Activated T-cell treated with anti-CD3 and anti-CD28 coated beads for 4 hours (primary cell): Measurements from ENCODE around the gene DCDC1.
"Not testable (repeated sequence)": the region's sequence is repeated elsewhere in the genome, so short reads cannot be mapped to it uniquely, and the experiment has no call there.

Experiments
- DNase-seq: peaks from one replicate; pipeline ENCODE4 v3.0.0-alpha.2; 2020

The DCDC1 gene

DNA sequence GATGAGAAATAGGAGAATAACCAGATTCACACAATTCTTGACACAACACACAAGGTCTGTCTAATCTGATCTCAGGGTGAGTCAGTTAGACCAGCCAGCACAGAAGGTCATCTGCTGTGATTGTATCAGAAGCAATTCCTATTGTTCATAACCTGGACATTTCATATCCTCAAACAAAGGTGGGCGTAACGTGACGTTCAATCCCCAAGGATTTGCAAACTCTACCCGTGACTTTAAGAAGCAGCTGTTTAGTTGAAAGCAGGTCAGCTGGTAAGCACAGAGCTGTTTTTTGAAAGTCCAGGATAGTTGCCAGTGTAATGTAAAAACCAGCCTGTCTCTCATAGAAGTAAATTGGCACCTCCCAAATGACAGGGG, 385.1 kb downstream of the DCDC1 start:
- DNase-seq, result no peak

DNA sequence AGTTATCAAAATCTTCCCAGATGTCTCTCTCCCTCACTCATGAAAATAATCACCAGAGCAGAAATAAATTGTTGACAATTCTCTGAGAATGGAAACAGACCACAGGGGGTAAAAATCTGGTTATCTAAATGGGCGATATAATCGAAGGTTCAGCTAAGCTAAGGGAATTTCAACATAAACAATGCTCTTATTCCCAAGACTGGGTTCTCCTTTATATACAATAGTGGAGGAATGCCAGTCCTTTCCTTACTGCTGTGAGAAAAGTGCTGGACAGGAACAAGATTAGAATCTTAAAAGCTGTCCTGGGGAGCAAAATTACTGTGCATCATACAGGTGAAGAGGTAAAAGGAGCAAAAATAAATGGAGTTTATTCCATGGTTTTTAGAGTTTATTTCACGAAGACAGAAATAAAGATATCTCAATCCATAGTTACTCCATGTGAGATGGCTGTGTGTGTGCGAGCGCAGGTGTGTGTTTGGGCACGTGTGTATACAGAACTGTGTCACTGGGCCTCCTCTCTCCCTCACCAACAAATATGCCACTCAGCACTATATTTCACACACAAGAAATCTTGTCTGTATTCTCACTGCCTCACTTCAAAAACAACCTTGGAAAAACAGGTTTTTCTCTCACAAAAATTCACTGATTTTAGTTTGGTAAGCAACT, 385.6 kb downstream of the DCDC1 start:
- no peak for DNase-seq

DNA sequence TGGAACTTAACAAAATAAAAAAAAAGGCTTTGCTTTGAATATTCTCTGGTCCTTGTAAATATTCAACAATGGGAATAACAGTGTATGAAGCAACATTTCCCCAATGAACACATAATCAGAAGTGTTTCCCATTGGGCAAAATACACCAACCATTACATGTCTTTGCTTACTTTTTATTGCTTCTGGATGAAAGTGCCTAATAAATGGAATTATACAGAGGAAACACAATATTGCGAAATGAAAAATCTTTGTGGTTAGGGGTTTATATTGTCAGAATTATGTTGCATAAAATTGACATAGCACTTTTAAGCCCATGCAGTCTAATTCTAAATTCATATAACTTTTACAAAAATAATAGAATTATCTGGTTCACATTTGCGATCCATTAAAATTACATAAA, 386.4 kb downstream of the DCDC1 start:
- no peak for DNase-seq

DNA sequence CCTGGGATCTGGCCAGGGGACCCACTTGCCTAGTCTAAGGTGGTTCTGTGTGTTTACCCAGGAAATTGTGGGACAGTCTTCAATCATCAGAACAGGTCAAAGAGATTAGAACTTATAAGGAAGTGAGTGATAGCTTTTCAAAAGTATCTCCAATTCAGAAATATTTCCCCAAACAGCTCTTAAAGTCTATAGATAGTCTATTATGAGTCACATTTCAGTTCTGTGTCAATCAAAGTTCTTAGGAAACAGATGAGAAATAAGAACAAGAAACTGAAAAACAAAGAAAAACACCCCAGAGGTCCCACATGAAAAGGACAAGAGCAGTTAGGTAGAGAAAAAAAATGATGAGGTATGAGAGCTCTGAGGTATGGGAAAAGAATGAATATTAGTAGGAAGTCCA, 402.0 kb downstream of the DCDC1 start:
- DNase-seq, result no peak

DNA sequence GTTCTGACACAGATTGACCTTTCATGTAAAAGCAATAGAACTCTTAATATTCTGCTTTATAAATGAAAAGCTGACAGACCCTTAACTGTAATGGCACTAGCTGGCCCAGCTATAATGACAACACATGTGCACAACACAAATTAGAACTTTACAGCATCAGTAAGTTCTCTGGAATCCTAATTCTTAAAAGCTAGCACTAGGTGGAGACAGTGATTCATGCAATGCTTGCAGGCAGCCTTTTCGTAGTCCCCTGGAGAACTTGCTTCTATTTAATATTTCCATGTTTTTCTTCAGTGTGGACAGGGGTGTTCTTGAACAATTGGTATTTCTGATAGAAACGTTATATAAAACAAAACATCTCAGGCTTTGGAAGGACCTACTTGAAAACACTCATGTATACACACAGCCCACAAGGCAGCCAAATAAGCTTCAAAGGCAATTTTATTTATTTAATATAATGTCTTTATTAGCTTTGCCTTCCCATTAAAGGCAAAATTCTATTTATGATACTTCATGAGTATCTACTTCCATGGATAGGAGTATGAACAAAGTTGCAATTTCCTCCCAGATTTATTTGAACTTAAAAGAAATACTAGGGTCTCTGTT, 409.0 kb downstream of the DCDC1 start:
- no peak for DNase-seq

DNA sequence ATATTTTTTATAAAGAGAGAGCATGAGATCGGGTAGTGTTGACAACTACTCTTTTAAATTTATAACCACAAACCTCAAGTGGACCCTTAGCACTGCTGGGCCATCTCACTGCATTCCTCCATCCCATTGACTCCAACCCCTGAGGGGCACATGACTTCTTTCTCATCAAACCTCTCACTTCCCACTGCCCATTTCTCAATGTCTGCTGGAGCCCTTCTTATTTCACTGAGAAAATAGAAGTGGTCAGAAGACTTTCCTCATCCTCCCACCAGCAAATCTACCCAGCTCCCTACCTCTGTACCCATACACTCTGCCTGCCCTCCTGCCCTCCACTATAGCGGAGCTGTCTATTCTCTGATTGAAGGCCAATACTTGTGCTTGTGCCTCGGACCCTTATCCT, 412.8 kb downstream of the DCDC1 start:
- no peak for DNase-seq

DNA sequence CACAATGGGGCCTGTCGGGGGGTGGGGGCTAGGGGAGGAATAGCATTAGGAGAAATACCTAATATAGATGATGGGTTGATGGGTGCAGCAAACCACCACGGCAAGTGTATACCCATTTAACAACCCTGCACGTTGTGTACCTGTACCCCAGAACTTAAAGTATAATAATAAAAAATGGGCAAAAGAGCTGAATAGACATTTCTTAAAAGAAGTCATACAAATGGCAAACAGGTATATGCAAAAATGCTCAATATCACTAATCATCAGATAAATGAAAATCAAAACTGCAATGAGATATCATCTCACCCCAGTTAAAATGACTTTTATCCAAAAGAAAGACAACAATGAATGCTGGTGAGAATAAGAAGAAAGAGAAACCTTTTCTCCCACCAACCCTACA, 419.7 kb downstream of the DCDC1 start:
- DNase-seq, result no peak

DNA sequence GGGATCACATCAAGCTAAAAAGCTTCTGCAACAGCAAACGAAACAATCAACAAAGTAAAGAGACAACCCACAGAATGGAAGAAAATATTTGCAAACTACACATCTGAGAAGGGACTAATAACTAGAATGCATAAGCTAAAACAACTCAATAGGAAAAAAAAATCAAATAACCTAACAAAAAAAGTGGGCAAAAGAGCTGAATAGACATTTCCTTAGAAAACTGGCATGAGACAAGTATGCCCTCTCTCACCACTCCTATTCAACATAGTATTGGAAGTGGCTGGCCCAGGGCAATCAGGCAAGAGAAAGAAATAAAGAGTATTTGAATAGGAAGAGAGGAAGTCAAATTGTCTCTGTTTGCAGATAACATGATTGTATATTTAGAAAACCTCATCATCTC, 421.8 kb downstream of the DCDC1 start:
- DNase-seq, result not testable (repeated sequence)

DNA sequence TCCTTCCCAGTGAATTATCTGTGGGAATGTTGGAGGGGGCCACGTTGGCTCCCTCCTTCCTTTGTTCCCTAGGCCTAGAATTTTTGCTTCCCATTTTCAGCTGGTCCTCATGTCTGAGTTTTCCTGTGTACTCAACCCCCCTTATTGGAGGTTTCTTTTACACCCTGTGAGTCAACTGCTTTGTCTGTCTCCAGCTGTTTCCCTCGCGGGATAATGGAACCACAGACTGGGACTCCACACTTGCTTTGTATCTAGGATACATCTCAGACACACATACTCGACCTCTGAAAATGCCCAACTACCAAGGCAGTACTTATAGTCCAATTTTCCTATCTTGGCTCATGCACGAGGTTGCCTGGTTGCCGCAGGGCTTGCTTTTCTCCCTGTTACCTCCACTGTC, 430.7 kb downstream of the DCDC1 start:
- DNase-seq, result no peak

DNA sequence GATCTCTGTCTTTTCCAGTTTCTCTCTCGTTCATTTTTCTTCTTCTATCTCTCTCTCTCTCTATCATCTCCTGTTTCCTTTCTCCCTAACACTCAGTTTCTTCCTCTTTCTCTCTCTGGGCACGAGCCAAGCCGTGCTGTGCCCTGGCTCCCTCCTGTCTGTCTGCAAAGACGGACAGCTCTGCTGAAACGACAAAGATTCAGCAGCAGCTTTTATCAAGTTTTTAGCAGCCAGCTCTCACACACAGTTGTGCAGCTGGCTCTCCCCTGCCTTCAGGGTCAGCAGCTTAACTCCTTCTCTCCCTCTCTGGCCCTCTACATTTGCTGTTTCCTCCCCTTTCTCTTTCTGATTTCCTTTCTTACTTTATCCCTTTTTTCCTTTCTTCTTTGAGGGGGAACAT, 431.4 kb downstream of the DCDC1 start:
- DNase-seq, result no peak

DNA sequence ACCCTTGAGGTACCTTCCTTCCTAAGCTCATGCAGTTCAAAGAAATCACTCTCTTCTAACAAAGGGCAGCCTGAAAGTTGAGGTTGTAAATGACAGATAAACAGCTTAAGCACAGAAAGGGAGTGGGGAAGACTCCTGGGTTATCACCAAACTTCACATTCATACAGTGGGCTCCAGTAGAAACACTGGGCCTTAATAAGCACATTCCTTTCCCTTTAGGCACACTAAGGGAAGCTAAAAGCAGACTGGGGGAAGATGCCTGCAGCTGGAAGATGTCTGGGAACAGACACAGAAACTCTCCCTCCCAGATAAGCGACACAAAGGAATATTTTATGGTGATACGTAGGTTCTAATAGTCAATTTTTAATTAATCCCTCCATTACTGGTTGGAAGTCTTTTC, 433.0 kb downstream of the DCDC1 start:
- no peak for DNase-seq

DNA sequence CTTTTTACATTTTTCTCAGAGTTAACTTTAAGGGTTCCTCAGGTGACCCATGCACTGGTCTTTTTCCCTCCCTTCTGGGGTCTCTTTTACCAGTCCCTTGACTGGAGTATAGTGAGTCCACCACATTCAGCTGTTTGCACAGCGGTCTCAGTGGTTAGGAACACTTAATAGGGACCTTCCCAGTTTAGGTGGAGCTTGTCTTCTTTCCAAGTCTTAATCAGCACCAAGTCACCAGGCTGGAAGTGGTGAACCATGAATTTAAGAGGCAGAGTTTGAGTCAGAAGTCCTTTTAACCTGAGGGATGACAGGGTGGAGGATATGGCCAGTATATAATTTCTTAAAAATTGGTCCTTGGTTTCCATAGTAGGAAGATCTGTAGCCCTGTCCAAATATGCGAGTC, 433.7 kb downstream of the DCDC1 start:
- no peak for DNase-seq

DNA sequence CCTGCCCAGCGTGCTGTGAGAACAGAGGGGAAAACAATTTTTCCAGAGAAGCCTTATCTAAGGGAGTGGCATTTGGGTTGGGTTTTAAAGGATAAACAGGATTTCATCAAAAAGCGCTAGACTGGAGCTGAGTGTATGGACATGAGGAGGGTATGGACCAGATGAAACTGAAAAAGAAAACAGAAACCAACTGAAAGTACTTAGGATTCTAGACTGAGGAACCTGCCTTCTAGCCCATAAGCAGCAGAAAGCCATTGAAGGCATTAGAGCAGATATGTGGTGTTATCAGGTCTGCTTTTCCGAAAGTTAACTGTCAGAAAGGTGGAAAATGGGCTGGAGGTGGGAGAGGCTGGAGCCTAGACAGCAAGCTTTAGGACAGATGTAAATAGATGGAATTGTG, 443.4 kb downstream of the DCDC1 start:
- DNase-seq, result no peak

DNA sequence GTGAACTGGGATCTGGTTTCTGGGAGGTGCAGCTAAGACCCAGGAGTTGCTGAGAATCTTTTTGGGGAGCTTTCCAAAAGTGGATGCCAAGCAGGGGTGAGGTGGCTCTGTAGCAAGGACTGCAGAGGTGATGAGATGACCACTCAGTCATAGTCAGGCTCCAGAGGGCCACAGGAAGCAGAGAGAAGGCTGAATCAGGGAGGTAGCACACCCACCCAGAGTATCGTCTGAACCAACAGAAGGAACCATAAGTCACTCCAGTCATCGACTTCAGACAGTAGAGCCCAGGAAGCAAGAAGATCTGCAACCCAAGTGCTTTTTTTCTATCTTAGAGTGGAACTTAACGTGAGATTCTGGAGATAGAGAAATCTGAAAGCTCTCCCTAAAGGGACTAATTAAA, 447.7 kb downstream of the DCDC1 start:
- DNase-seq, result no peak

DNA sequence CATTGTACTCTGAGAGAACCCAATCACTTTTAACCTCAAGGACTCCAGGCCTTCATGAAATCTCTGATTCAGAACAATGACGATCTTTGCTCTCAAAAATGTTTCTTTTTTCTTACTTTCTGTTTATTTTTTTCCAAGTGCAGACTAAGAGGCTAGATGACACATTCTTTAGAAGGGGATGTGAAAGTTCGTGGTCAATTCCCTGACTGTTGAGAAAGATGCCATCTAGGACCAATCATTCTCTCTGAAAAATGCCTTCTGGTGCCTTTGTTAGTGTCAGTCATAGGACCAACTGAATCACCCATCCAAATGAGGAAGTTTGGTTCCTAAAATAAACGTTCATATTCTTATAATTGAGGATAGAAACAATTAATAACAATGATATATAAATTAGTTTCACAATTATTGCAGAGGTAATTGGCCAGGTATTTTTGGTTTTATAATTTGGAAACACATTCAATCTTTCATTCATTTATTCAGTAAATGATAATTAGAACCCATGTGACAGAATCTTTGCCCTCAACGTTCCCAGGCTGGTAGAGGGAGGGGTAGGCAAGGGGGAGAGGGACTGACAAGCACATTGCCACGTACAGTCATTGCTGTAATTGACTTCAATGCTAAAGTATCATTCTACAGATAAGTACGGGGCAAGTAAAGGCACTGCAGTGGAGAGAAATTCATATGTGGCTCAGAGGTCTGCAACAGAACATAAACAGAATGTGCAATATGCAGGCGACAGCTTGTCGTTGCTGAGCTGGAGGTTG, 450.0 kb downstream of the DCDC1 start:
- DNase-seq, result no peak

DNA sequence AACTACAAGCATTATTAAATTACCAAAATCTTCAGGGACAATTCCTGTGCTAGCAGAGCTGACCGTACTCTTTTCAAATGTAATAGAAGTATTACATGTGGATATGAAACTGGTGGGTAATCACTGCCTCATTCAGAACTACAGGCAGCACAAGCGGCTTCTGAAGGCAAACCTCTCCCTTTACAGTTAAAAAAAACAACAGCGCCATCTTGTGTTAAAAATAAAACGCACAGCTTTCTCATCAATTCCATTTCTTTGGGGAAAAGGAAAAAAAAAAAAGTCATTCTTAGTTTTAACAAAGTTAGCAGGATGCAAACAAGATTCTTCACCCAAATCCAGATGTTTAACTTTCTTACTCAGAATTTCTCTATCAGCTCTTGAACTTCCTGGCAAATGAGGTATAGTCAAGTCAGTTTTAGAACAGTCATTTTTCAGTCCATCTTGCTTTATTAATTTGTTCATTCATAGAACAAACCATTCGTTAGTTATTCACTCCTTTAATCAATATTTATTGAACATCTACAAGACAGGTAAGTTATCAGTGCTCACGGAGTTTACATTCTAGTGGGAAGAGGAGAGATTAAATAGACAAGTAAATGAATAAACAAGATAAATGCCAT, 451.6 kb downstream of the DCDC1 start:
- no peak for DNase-seq

DNA sequence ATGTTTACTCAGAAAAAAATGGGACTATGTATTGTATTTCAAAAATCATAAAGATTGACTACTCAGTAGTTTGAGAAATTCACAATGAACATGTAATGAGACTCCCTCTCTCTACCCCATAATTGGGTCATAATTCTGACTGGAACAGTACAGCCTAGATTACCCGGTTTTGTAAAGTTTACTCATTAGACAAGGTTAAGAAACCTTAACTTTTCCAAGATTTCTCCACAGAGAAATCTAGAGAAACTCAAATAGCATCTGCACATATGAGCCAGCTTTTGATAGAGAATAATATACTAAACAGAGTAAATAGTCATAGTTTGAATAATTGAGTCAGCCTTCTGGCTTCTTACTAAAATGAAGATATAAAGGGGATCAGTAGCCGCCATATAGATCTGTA, 452.3 kb downstream of the DCDC1 start:
- DNase-seq, result no peak

DNA sequence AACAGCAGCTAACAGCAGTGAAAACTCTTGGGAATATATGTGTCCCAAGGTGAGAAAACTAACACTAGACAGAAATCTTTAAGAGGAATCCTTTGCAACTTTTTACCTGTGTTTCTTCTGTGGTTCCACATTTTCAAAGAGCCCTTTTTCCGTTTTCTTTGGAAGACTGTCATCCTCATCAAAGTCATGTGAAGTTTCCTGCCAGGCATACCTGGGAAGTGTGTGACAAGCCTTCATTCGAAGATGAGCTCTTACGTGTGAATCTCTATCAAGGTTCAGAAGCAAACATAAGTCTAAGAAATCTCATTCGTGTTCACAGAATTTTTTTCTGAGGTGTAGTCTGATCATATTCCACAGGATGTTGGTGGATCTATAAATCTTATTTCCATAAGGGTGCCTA, 452.8 kb downstream of the DCDC1 start:
- DNase-seq, result no peak

DNA sequence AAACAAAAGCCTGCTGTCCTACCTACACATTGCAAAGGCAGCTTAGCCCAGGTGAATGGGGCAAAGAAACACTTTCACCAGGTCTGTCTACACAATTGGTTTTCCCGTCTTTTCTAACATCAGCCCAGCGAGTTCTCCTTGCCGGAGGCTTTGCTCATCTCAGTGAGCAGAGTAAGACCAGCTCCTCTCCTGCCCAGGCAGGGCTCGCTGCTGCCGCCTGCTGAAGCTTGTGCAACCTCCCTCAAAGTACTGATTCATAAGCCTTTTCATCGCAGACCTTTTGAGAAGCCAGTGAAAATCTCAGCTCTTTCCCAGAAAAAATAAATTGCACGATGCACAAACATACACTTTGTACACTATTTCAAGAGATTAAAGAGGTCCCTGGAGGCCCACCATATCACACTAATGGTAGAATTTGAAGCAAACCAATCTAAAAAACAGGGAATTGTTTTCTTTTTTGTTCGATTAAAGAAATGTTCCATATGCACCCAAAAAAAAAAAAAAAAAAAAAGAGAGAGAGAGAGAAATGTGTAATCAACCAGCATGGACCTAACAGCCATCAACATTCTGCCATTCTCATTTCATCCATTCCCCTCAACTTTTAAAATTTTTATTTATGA, 455.3 kb downstream of the DCDC1 start:
- no peak for DNase-seq

DNA sequence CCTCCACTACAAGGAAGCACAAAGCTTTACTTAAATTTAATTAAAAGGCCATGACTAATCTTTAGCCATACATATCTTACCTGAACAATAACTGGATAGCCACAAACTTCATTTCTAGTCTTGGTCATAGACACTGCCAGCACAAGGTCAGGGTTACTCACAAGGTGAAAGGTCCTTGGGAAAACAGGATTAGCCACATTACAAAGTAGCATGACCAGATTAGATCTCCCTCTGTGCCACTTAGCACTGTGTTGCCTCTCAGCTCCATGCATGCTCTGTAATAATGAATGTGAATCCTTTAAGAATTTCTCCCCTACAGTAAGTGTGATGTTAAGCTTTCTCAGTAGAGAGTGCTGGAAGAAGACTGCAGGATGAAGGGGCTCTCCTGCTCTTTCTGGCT, 458.3 kb downstream of the DCDC1 start:
- no peak for DNase-seq

DNA sequence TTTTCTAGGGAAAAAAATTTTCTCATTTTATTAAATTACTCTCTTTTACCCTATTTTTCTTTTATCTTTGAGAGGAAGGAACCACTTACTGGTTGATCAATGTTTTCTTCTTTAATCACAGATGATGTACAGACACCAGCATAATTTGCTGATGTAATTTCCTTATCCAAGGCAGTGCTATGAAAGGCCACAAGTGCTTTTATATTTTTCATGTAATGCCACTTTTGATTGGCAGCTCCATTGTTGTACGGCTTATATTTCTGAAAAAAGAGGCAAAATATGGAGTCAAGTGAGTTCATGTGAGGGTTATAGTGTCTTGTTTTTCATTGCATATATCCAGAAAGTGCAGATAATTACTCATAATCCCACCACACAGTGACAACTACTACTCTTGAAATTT, 460.7 kb downstream of the DCDC1 start:
- no peak for DNase-seq

DNA sequence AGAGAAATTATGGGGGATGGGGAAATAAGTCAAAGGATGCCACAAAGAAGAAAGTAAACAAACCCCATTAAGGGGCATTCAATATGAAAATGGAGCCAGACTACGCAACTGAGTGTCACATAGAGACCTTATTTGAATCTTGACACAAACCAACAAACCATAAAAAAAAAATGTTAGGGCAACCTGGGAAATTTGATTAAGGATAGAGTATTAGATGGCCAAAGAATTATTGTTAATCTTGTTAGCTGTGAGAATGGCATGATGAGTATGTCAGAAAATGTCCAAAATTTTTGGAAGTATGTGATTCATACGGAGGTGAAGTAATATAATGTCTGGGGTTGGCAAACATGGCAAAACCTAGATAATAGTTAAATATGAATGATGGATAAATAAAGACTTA, 461.3 kb downstream of the DCDC1 start:
- DNase-seq, result no peak

DNA sequence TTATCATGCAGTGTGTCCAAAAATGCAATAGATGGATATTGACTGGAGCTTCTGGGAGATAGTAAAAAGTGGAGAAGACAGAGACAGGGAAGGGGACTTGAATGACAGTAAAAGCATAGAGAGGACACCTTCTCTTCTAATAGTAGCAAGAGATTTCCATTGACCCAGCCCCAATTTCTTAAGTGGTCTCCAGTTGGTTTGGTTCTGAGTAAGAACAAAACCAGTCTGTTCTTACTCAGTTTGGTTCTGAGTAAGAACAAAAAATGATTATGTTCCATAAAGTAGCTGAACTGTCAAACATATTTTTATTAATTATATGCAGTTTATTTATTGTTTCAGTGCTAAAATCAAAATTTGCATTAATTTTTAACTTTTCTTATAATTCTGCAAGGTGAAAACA, 466.6 kb downstream of the DCDC1 start:
- DNase-seq, result no peak

DNA sequence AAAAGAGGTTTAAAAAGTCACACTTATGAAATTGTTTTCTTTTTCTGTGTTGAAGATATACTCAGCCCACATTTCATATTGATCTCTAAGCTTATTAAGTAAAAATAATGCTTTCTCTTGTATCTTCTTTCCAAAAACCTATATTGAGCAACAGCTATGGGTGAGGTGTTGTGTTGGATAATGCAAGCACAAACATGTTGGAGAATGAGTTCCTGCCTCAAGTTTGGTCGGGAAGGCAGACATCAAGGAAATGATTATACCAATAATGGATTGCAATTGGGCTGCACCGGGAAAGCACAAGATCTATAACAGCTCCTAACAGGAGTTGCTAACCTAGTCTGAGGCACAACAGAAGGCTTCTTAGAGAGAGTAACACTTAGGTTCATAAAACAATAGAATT, 474.5 kb downstream of the DCDC1 start:
- no peak for DNase-seq
